NB4 (cell line): ENCODE measurements around the gene FA2H.

Source experiments
- DNase-seq: peaks from one replicate; pipeline ENCODE4 v3.0.0; 2010; ENCODE audit warnings: low read depth
- H3K4me3 ChIP-seq: one replicate; pipeline ENCODE4 v1.5.1; 2011; ENCODE audit warnings: mild to moderate bottlenecking, low read depth, low read length, moderate library complexity
- MYC ChIP-seq: IDR thresholded peaks from 2 replicates; pipeline ENCODE4 v1.6.1; 2011; ENCODE audit warnings: low read depth, low read length
- POLR2A ChIP-seq: IDR thresholded peaks from 2 replicates; pipeline ENCODE4 v1.6.1; 2011; ENCODE audit warnings: mild to moderate bottlenecking; ENCODE audit not compliant: insufficient read length; ENCODE audit errors: extremely low read depth
- TF ChIP-seq, protein P1 (sequence below): IDR thresholded peaks from one replicate; pipeline ENCODE4 v1.5.1; 2012; ENCODE audit warnings: low read depth, low read length
- TF ChIP-seq, protein P2 (sequence below): IDR thresholded peaks from 2 replicates; pipeline ENCODE4 v1.6.1; 2011; ENCODE audit warnings: low read depth, low read length

Gene FA2H

DNA sequence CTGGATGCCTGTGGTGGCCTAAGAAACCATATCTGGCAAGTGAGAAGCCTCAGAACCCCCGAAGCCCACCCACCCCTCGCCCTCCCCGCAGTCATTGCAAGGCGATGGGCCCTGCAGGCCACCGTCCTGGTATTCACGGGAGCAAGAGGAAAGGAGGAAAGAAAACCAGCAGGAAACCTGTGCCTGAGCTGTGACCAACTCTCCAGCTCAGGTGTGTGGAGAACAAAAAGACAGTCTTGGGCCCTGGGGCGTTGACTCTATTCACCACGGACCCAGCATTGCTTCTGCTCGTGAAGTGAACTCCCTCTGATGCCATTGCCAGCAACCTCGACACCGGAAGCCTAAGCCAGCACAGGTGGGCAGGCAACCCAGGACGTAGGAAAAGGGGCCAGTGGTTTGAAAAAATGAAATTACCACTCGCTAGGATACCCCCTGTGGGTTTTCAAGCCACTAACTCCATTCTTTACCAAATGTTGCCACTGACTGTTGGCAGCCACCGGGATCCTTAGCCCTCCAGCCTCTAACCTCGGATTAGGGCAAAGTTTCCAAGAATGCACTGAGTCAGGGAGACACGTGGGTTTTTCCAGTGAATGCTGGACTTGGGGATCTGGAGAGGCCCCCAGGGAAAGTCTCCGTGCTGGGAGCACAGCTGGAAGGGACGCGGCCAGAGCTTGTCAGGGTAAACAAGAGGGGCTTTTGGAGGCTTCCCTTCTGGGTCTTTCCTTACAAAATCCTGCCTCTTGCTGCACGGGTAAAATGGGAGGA, 25.1 kb downstream of the FA2H start:
- TF ChIP-seq, protein P1, sequence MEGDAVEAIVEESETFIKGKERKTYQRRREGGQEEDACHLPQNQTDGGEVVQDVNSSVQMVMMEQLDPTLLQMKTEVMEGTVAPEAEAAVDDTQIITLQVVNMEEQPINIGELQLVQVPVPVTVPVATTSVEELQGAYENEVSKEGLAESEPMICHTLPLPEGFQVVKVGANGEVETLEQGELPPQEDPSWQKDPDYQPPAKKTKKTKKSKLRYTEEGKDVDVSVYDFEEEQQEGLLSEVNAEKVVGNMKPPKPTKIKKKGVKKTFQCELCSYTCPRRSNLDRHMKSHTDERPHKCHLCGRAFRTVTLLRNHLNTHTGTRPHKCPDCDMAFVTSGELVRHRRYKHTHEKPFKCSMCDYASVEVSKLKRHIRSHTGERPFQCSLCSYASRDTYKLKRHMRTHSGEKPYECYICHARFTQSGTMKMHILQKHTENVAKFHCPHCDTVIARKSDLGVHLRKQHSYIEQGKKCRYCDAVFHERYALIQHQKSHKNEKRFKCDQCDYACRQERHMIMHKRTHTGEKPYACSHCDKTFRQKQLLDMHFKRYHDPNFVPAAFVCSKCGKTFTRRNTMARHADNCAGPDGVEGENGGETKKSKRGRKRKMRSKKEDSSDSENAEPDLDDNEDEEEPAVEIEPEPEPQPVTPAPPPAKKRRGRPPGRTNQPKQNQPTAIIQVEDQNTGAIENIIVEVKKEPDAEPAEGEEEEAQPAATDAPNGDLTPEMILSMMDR, result no peak
- TF ChIP-seq, protein P2, sequence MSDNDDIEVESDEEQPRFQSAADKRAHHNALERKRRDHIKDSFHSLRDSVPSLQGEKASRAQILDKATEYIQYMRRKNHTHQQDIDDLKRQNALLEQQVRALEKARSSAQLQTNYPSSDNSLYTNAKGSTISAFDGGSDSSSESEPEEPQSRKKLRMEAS, result no peak
- TF ChIP-seq POLR2A, result no peak
- TF ChIP-seq MYC, result no peak
- H3K4me3 ChIP-seq, result no peak overlapping the region
- no peak for DNase-seq

DNA sequence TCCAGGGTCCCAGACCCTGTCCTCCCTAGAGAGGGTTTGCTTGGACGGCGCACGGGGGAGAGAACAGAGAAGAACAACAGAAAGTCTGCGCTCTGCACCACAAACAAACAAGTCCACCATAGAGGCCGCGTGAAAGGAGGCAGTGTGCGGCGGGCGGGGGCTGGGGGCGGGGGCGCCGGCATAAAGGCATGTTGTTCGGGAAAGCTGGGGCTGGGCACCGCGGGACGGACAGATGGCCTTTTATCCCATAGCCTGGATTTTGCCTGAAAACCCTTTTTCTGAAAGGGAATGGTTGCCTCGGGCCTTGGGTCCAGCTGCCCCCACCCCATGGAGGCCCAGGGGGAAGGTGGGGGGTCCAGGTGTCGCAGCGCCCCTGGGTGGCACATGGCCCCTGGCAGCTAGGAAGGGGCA, 26.0 kb downstream of the FA2H start:
- no peak overlapping the region for H3K4me3 ChIP-seq

DNA sequence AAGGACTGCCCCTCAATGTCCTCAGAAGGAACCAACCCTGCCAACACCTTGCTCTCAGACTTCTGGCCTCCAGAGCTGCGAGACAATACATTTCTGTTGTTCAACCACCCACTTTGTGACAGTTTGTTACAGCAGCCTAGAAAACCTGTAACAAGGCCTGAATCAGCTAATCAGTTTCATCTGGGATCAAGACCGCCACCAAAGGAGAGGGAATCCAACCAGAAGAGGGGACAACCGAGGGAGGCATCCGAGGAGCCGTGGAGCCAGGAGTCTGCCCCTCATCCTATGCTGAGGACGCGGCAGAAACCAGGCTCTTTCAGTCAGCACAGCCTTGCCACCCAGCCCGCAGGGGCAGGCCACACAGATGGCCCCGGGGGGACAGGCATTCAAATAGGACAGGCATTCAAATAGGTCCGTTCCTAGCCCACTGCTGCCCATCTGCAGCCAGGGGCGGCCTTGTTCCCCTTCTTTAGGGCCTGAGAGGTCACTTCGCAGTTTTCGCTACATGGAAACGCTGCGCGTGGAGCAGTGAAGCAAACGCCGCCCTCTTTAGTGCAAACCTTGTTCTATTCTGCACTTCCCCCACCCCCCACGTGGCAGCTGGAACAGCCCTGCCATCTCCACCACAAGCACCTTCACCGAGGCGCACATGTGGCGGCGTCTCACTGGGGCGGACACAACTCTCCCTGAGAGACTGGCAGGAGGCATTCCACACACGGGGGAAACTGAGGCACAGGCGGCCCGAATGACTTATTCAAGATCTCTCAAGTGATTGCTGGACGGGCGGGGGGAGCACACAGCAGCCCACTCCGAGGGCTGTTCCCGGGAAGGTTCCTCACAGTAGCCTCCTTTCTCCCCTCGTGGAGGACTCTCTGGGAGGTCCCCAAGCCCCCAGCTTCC, 26.7 kb downstream of the FA2H start:
- TF ChIP-seq MYC (no peak), POLR2A (no peak)
- TF ChIP-seq, protein P1, result no peak
- TF ChIP-seq, protein P2, result no peak
- DNase-seq, result no peak
- no peak overlapping the region for H3K4me3 ChIP-seq

More for the DNA sequence above, 26.0 kb downstream of the FA2H start:
- DNase-seq, result no peak
- TF ChIP-seq, protein P1, result no peak
- TF ChIP-seq MYC (no peak), POLR2A (no peak)
- TF ChIP-seq, protein P2, result no peak

DNA sequence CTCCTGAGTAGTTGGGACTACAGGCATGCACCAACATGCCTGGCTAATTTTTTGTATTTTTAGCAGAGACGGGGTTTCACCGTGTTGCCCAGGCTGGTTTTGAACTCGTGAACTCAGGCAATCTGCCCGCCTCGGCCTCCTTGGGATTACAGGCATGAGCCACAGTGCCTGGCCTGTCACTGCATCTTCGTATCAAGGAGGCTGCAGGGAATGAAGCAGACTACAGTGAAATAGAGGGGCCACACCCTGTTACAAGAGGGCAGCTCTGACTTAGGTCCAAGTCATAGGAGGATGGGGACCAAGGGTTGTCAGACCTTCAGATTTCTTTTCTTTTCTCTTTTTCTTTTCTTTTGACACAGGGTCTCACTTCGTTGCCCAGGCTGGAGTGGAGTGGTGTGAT, 28.7 kb downstream of the FA2H start:
- TF ChIP-seq, protein P2, result no peak
- TF ChIP-seq, protein P1, result no peak
- no peak for TF ChIP-seq MYC
- no peak for TF ChIP-seq POLR2A
- H3K4me3 ChIP-seq, result no peak overlapping the region

DNA sequence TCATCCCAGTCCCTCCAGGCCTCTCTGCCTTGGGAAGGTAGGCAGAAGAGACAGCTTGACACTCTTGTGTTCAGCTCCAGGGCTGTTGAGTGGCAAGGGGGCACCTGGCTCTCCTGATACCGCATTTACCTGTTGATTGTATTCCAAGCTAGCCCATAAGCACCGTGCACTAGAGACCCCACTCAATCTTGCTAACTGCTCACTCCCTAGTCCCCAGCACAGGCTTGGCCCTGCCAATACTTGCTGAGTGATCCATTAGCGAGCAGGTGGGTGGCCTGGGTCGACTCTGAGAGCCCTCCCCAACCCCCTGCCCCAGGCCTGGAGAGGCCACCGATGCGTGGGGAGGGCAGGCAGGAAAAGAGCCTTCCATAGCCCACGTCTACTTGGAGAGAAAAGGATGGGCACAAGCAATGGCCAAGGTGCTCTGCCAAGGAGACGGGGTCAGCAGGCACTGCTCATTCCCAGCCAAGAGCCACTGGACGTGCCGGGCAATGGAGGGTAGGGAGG, 29.5 kb downstream of the FA2H start:
- TF ChIP-seq, protein P1, result no peak
- TF ChIP-seq POLR2A (no peak), MYC (no peak)
- TF ChIP-seq, protein P2, result no peak
- H3K4me3 ChIP-seq, result no peak overlapping the region
- DNase-seq, result no peak

More for the DNA sequence above, 28.7 kb downstream of the FA2H start:
- no peak for DNase-seq
